Prostate gland (tissue), 2 donors: ENCODE data around the gene UBTD2. TPM values are rescaled to one million over a fixed set of nuclear protein-coding genes. Genes with fewer than 3 reads are reported as not detected.

ENCODE experiments used
- DNase-seq: peaks from one replicate; pipeline ENCODE4 v3.0.0-alpha.2; 2019; ENCODE audit warnings: low spot score
- H3K27ac ChIP-seq, 2 donors: fragments of 200-600 bp; sonication (generic); 2 replicates each; pipeline ENCODE4 v1.5.1; 2017 to 2019
- H3K27me3 ChIP-seq: fragments of 200-600 bp; sonication (generic); replicated peaks from 2 replicates; pipeline ENCODE4 v1.5.1; 2019; ENCODE audit not compliant: insufficient read depth
- H3K36me3 ChIP-seq, 2 donors: fragments of 200-600 bp; sonication (generic); 1 replicate in 1 of 2; 2 replicates in 1 of 2; pipeline versions ENCODE4 v1.5.1 to v1.8.1; 2017 to 2019
- H3K4me1 ChIP-seq: fragments of 200-600 bp; sonication (generic); replicated peaks from 2 replicates; pipeline ENCODE4 v1.5.1; 2019
- H3K4me3 ChIP-seq, 2 donors: fragments of 200-600 bp; sonication (generic); 2 replicates each; pipeline ENCODE4 v1.5.1; 2017 to 2019
- H3K9me3 ChIP-seq: fragments of 200-600 bp; sonication (generic); 2 replicates; pipeline ENCODE4 v1.5.1; 2017
- CTCF ChIP-seq, 4 experiments: fragments of 200-600 bp in 2 of 4; fragments of 450-650 bp in 2 of 4; sonication (generic) in 2 of 4; IDR thresholded peaks; 1 replicate in 3 of 4; 2 replicates in 1 of 4; pipeline ENCODE4 v1.5.1; 2016 to 2019; ENCODE audit warnings: antibody characterized with exemption in 4 of 4, mild to moderate bottlenecking in 2 of 4, moderate library complexity in 2 of 4
- POLR2A ChIP-seq: fragments of 450-650 bp; IDR thresholded peaks from one replicate; pipeline ENCODE4 v1.6.1; 2016; ENCODE audit warnings: antibody characterized with exemption, mild to moderate bottlenecking
- POLR2AphosphoS5 ChIP-seq: sonication (generic); formaldehyde crosslinking; IDR thresholded peaks from one replicate; pipeline ENCODE4 v1.6.1; 2017; ENCODE audit warnings: antibody characterized with exemption
- WGBS: methylation state at CpG from one replicate; pipeline ENCODE4 v1.1.5; 2018; 5-methylcytosine and 5-hydroxymethylcytosine counted together
- intact Hi-C: fragments of 100-400 bp; cut with DNase I; formaldehyde crosslinking; loops from one replicate; pipeline ENCODE4 v1.14.2; 2022
- total RNA-seq, 2 donors: library from RNA; depleted of rRNA; stranded (reverse); fragments of >200 nt; gene quantifications; one replicate each; pipeline ENCODE4 v1.1.0, GENCODE V29; 2016

UBTD2 gene
- total RNA-seq, 2 donors from 2014 or later = 14.3 to 28.2 TPM

GRCh38 chr5:172267943-172268342 is 15.6 kb downstream of the UBTD2 start:
- Histone ChIP-seq H3K27me3 (no peaks in the 10 kb centered on the region), H3K27ac (no peak overlapping the region), H3K4me3 (no peak overlapping the region), H3K36me3 (no peaks in the 10 kb centered on the region), H3K4me1 (no peaks in the 10 kb centered on the region), H3K9me3 (no peaks in the 10 kb centered on the region)
- TF ChIP-seq CTCF (IDR thresholded peaks at IDR 0.05) (no peak), POLR2A (no peak), POLR2AphosphoS5 (no peak)
- intact Hi-C loops = no loop called here
- DNase-seq = no peak
- WGBS = 89% methylated on average over 4 of the region's 4 CpGs

- no peak overlapping the region for H3K27ac ChIP-seq
Observed at GRCh38 chr5:172266676-172267092, 16.9 kb downstream of the UBTD2 start.

GRCh38 chr5:172266071-172266675 is 17.4 kb downstream of the UBTD2 start:
- 80% methylated on average over 10 of the region's 10 CpGs for WGBS

More at GRCh38 chr5:172266676-172267092, 16.9 kb downstream of the UBTD2 start:
- TF ChIP-seq POLR2AphosphoS5 (no peak), POLR2A (no peak), CTCF (IDR thresholded peaks at IDR 0.05) (no peak)
- no peaks in the 10 kb centered on the region for H3K36me3 ChIP-seq
- H3K27me3 ChIP-seq = no peaks in the 10 kb centered on the region
- WGBS = 52% methylated on average over 4 of the region's 4 CpGs
- intact Hi-C loops = no loop called here
- no peaks in the 10 kb centered on the region for H3K9me3 ChIP-seq
- no peak for DNase-seq
- no peak overlapping the region for H3K4me3 ChIP-seq
- H3K4me1 ChIP-seq = no peaks in the 10 kb centered on the region

DNA sequence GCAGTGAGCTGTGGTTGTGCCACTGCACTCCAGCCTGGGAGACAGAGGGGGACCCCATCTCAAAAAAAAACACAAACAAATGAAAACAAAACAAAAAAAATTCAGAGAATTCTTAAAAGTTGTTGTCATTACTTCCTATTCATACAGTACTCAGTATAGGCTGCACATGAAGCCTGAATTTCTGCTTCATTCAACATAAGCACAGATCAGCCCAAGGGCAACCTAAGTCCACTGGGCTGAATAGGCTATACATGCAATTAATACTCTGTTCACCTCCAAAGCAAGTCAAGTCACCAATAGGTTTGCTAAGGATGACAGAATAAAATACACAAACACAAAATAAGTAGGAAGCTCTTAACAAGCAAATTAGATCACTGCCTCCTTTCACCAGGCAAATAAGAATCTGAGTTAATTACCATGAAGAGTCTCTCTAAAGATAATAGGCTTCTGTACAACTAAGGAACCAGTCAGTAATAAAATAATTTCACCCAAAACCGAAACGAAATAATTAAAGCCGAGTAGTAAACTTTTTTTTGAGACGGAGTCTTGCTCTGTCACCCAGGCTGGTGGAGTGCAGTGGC is 18.7 kb downstream of the UBTD2 start:
- 91% methylated on average over 4 of the region's 4 CpGs for WGBS
- DNase-seq = no peak
- TF ChIP-seq CTCF (IDR thresholded peaks at IDR 0.05) = no peak
- no peak for TF ChIP-seq POLR2AphosphoS5
- TF ChIP-seq POLR2A = no peak
- Histone ChIP-seq H3K4me1 (no peaks in the 10 kb centered on the region), H3K27ac (no peak overlapping the region), H3K9me3 (no peaks in the 10 kb centered on the region), H3K4me3 (no peak overlapping the region), H3K36me3 (no peaks in the 10 kb centered on the region), H3K27me3 (no peaks in the 10 kb centered on the region)
- intact Hi-C loops = no loop called here

More at GRCh38 chr5:172266071-172266675, 17.4 kb downstream of the UBTD2 start:
- H3K27ac ChIP-seq = no peak overlapping the region
- no peaks in the 10 kb centered on the region for H3K36me3 ChIP-seq
- intact Hi-C loops = no loop called here
- H3K9me3 ChIP-seq = no peaks in the 10 kb centered on the region
- no peak overlapping the region for H3K4me3 ChIP-seq
- H3K27me3 ChIP-seq = no peaks in the 10 kb centered on the region
- no peak for DNase-seq
- TF ChIP-seq CTCF (IDR thresholded peaks at IDR 0.05) (no peak), POLR2A (no peak), POLR2AphosphoS5 (no peak)
- H3K4me1 ChIP-seq = no peaks in the 10 kb centered on the region

DNA sequence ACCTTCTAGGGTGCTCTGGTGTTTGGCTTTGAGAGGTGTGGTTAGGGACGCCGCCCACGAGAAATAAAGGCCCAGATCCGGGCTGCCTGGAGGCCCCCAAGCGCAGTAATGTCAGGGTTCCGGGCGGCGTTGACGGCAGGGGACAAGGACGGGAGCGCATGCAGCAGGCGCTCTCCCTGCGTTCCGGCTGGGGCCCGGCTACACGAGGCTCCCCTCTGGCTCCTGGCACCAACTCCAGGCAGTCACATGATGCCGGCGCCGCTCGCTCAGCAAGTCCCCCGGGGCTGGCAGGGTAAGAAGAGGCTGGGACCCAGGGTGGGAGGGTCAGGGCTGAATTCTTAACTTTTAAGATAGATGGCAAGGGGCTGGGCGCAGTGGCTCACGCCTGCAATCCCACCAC is 28.1 kb downstream of the UBTD2 start:
- no peaks in the 10 kb centered on the region for H3K9me3 ChIP-seq
- intact Hi-C loops = no loop called here
- H3K4me1 ChIP-seq = no peaks in the 10 kb centered on the region
- no peak overlapping the region for H3K27ac ChIP-seq
- no peaks in the 10 kb centered on the region for H3K27me3 ChIP-seq
- DNase-seq = no peak
- no peak overlapping the region for H3K4me3 ChIP-seq
- 97% methylated on average over 23 of the region's 23 CpGs for WGBS
- no peaks in the 10 kb centered on the region for H3K36me3 ChIP-seq
- TF ChIP-seq CTCF (IDR thresholded peaks at IDR 0.05) (no peak), POLR2A (no peak), POLR2AphosphoS5 (no peak)
